CD14-positive monocyte (primary cell): Measurements from ENCODE around the gene TMA7. TPM values are rescaled to one million over a fixed set of nuclear protein-coding genes. Genes with fewer than 3 reads are reported as not detected.
"Not testable (repeated sequence)": the region's sequence is repeated elsewhere in the genome, so short reads cannot be mapped to it uniquely, and the experiment has no call there.

Experiments
- DNase-seq, 3 donors: peaks; one replicate each; pipeline ENCODE4 v3.0.0-alpha.2; 2011 to 2022
- H2AFZ ChIP-seq: 2 replicates; pipeline ENCODE4 v1.6.0; 2012; ENCODE audit warnings: mild to moderate bottlenecking, low read depth, low read length, inconsistent platforms; ENCODE audit not compliant: insufficient read depth, poor library complexity, severe bottlenecking
- H3K27ac ChIP-seq, 2 donors: 1 replicate in 1 of 2; 2 replicates in 1 of 2; pipeline ENCODE4 v1.5.1; 2012 to 2013; ENCODE audit warnings: low read length in 2 of 2, control low read depth in 1 of 2, inconsistent platforms in 1 of 2, low read depth in 1 of 2, mild to moderate bottlenecking in 1 of 2
- H3K27me3 ChIP-seq, 2 donors: one replicate each; pipeline versions ENCODE4 v1.6.0 to v1.6.1; 2011 to 2013; ENCODE audit warnings: low read length in 2 of 2; ENCODE audit not compliant: control insufficient read depth in 2 of 2, insufficient read depth in 2 of 2
- H3K36me3 ChIP-seq, 2 donors: replicated peaks in 1 of 2; 1 replicate in 1 of 2; 2 replicates in 1 of 2; pipeline versions ENCODE4 v1.5.1 to v1.6.1; 2012 to 2013; ENCODE audit warnings: low read length in 2 of 2, control low read depth in 1 of 2, inconsistent platforms in 1 of 2, mild to moderate bottlenecking in 1 of 2; ENCODE audit not compliant: insufficient read depth in 2 of 2, control insufficient read depth in 1 of 2
- H3K4me1 ChIP-seq, 2 donors: 1 replicate in 1 of 2; 2 replicates in 1 of 2; pipeline versions ENCODE4 v1.5.1 to v1.6.1; 2012 to 2013; ENCODE audit warnings: low read length in 2 of 2, control low read depth in 1 of 2, inconsistent platforms in 1 of 2, mild to moderate bottlenecking in 1 of 2, moderate library complexity in 1 of 2; ENCODE audit not compliant: insufficient read depth in 2 of 2, control insufficient read depth in 1 of 2
- H3K4me2 ChIP-seq: replicated peaks from 2 replicates; pipeline ENCODE3; 2012; ENCODE audit warnings: low read length, moderate library complexity, mild to moderate bottlenecking; ENCODE audit not compliant: poor library complexity, severe bottlenecking; ENCODE audit errors: extremely low read depth
- H3K4me3 ChIP-seq, 3 experiments: fragments of 200-600 bp in 1 of 3; sonication (generic) in 1 of 3; replicated peaks in 1 of 3; 1 replicate in 2 of 3; 2 replicates in 1 of 3; pipeline ENCODE4 v1.5.1; 2011 to 2013; ENCODE audit warnings: low read length in 3 of 3, mild to moderate bottlenecking in 3 of 3, control low read depth in 2 of 3, low read depth in 2 of 3, inconsistent platforms in 1 of 3, moderate library complexity in 1 of 3
- H3K79me2 ChIP-seq: 2 replicates; pipeline ENCODE4 v1.6.0; 2012; ENCODE audit warnings: mild to moderate bottlenecking, control low read depth, inconsistent platforms, low read length, moderate library complexity; ENCODE audit not compliant: insufficient read depth
- H3K9ac ChIP-seq: 2 replicates; pipeline ENCODE4 v1.6.0; 2017; ENCODE audit warnings: low read length, mild to moderate bottlenecking; ENCODE audit not compliant: insufficient read depth, poor library complexity, severe bottlenecking
- H3K9me3 ChIP-seq, 2 donors: replicated peaks in 1 of 2; 1 replicate in 1 of 2; 2 replicates in 1 of 2; pipeline versions ENCODE4 v1.5.1 to v1.6.1; 2012 to 2013; ENCODE audit warnings: low read length in 2 of 2, control low read depth in 1 of 2; ENCODE audit not compliant: control insufficient read depth in 1 of 2, insufficient read depth in 1 of 2
- H4K20me1 ChIP-seq: 2 replicates; pipeline ENCODE4 v1.6.0; 2012; ENCODE audit warnings: mild to moderate bottlenecking, low read length, control low read depth, moderate library complexity; ENCODE audit not compliant: insufficient read depth
- H3K27ac Mint-ChIP-seq, 7 donors: one replicate each; pipeline ENCODE4 v1.8.0; 2020; ENCODE audit warnings: mild to moderate bottlenecking in 7 of 7, mixed read lengths in 7 of 7, moderate library complexity in 6 of 7, inconsistent platforms in 2 of 7
- H3K27me3 Mint-ChIP-seq, 3 donors: one replicate each; pipeline ENCODE4 v1.8.0; 2021 to 2022; ENCODE audit warnings: low read depth in 3 of 3, mild to moderate bottlenecking in 3 of 3, mixed read lengths in 3 of 3, moderate library complexity in 3 of 3, inconsistent platforms in 1 of 3
- H3K36me3 Mint-ChIP-seq, 2 donors: one replicate each; pipeline ENCODE4 v1.8.0; 2020; ENCODE audit warnings: mixed read lengths in 2 of 2, inconsistent platforms in 1 of 2, mild to moderate bottlenecking in 1 of 2
- H3K4me1 Mint-ChIP-seq: one replicate; pipeline ENCODE4 v1.8.0; 2020; ENCODE audit warnings: mild to moderate bottlenecking, mixed read lengths
- H3K4me3 Mint-ChIP-seq, 2 donors: one replicate each; pipeline ENCODE4 v1.8.0; 2020; ENCODE audit warnings: mild to moderate bottlenecking in 2 of 2, mixed read lengths in 2 of 2, moderate library complexity in 1 of 2
- H3K9me3 Mint-ChIP-seq, 7 donors: one replicate each; pipeline ENCODE4 v1.8.0; 2020 to 2022; ENCODE audit warnings: mixed read lengths in 7 of 7, mild to moderate bottlenecking in 6 of 7, moderate library complexity in 6 of 7, inconsistent platforms in 2 of 7
- CTCF ChIP-seq: fragments of 200-600 bp; IDR thresholded peaks from one replicate; pipeline ENCODE4 v1.8.0; 2022; ENCODE audit warnings: antibody characterized with exemption, mild to moderate bottlenecking
- WGBS: methylation state at CpG from one replicate; pipeline ENCODE4 v1.1.5; 2013; ENCODE audit warnings: missing lambda C conversion rate; ENCODE audit not compliant: insufficient coverage; 5-methylcytosine and 5-hydroxymethylcytosine counted together
- intact Hi-C, 2 donors: fragments of 100-400 bp; cut with micrococcal nuclease; formaldehyde crosslinking; loops; one replicate each; pipeline versions ENCODE4 v1.15.0 to v1.15.1; 2023
- polyA plus RNA-seq, 3 donors: library from polyadenylated mRNA; depleted of rRNA in 1 of 3; unstranded in 2 of 3; stranded (reverse) in 1 of 3; fragments of 300-500 nt in 2 of 3; fragments of >200 nt in 1 of 3; fragmentation: Illumina TruSeq in 2 of 3; gene quantifications; 1 replicate in 2 of 3; 2 replicates in 1 of 3; pipeline ENCODE4 v1.2.3, GENCODE V29; 2012 to 2021

Gene TMA7
- polyA plus RNA-seq, 3 donors, result 301 to 559 (median 478) TPM

GRCh38 chr3:48472923-48473616 is 33.0 kb downstream of the TMA7 start:
- Mint-ChIP-seq H3K4me3 (peak overlapping the region; percentile 89 to 96), H3K9me3 (no peaks in the 10 kb centered on the region), H3K36me3 (peaks cover 44 to 63% of the 10 kb centered on the region in 2 donors), H3K27me3 (no peaks in the 10 kb centered on the region), H3K27ac (peak overlapping the region; percentile 95 to 100 (median 97)), H3K4me1 (peaks cover 43% of the 10 kb centered on the region)
- WGBS, result 4% methylated on average over 14 of the region's 17 CpGs
- H4K20me1 ChIP-seq, result peaks cover 8% of the 10 kb centered on the region
- intact Hi-C loops, result no loop called here
- peak overlapping the region; percentile 90 for H3K4me2 ChIP-seq
- H3K9me3 ChIP-seq, result no peaks in the 10 kb centered on the region
- peaks cover 32 to 55% of the 10 kb centered on the region in 2 donors for H3K36me3 ChIP-seq
- peaks cover 50 to 57% of the 10 kb centered on the region in 2 donors for H3K4me1 ChIP-seq
- peak; percentile 49 for TF ChIP-seq CTCF
- H3K4me3 ChIP-seq, result peak overlapping the region; percentile 44 to 82 (median 48)
- no peaks in the 10 kb centered on the region for H3K27me3 ChIP-seq
- H3K79me2 ChIP-seq, result peaks cover 52% of the 10 kb centered on the region
- H2AFZ ChIP-seq, result peak overlapping the region; percentile 85
- DNase-seq, result peak; percentile 97 to 99 (median 98)
- peak overlapping the region; percentile 88 to 99 for H3K27ac ChIP-seq
- H3K9ac ChIP-seq, result peak overlapping the region; percentile 88

GRCh38 chr3:48473617-48473952 is 33.5 kb downstream of the TMA7 start:
- Mint-ChIP-seq H3K27ac (peak overlapping the region; percentile 95 to 100 (median 97)), H3K36me3 (peaks cover 44 to 63% of the 10 kb centered on the region in 2 donors), H3K4me3 (peak overlapping the region in 1 of 2 donors; percentile 67), H3K9me3 (no peaks in the 10 kb centered on the region), H3K4me1 (peaks cover 38% of the 10 kb centered on the region), H3K27me3 (no peaks in the 10 kb centered on the region)
- peaks cover 47% of the 10 kb centered on the region for H3K79me2 ChIP-seq
- no peaks in the 10 kb centered on the region for H3K27me3 ChIP-seq
- TF ChIP-seq CTCF, result no peak
- DNase-seq, result no peak
- intact Hi-C loops, result no loop called here
- H3K4me3 ChIP-seq, result peak overlapping the region in 1 of 3 experiments; percentile 82
- H3K27ac ChIP-seq, result peak overlapping the region; percentile 88 to 99
- H3K9me3 ChIP-seq, result no peaks in the 10 kb centered on the region
- H3K9ac ChIP-seq, result peak overlapping the region; percentile 88
- H4K20me1 ChIP-seq, result peaks cover 13% of the 10 kb centered on the region
- H3K36me3 ChIP-seq, result peaks cover 28 to 55% of the 10 kb centered on the region in 2 donors
- H3K4me1 ChIP-seq, result peaks cover 45 to 52% of the 10 kb centered on the region in 2 donors
- no CpG with 5 or more reads among the region's 5 CpGs for WGBS
- H2AFZ ChIP-seq, result peak overlapping the region; percentile 85
- peak overlapping the region; percentile 90 for H3K4me2 ChIP-seq

- intact Hi-C loops, H3K9me3 ChIP-seq, H3K4me2 ChIP-seq, H3K9me3 Mint-ChIP-seq, H3K4me3 ChIP-seq, H3K4me3 Mint-ChIP-seq, H3K9ac ChIP-seq, H3K27me3 ChIP-seq, H3K27me3 Mint-ChIP-seq, DNase-seq, H2AFZ ChIP-seq: not testable (repeated sequence)
- Histone ChIP-seq H3K27ac (peak overlapping the region in 1 of 2 donors; percentile 88), H3K36me3 (peaks cover 27 to 55% of the 10 kb centered on the region in 2 donors), H4K20me1 (peaks cover 17% of the 10 kb centered on the region), H3K79me2 (peaks cover 42% of the 10 kb centered on the region), H3K4me1 (peaks cover 41 to 48% of the 10 kb centered on the region in 2 donors)
- 100% methylated on average over 2 of the region's 4 CpGs for WGBS
- Mint-ChIP-seq H3K36me3 (peaks cover 44 to 63% of the 10 kb centered on the region in 2 donors), H3K4me1 (peaks cover 37% of the 10 kb centered on the region), H3K27ac (peak overlapping the region in 5 of 7 donors; percentile 65 to 100 (median 95))
Observed at GRCh38 chr3:48474031-48474430, 34.0 kb downstream of the TMA7 start.
